ENCODE results near the gene C19orf73.

DNA sequence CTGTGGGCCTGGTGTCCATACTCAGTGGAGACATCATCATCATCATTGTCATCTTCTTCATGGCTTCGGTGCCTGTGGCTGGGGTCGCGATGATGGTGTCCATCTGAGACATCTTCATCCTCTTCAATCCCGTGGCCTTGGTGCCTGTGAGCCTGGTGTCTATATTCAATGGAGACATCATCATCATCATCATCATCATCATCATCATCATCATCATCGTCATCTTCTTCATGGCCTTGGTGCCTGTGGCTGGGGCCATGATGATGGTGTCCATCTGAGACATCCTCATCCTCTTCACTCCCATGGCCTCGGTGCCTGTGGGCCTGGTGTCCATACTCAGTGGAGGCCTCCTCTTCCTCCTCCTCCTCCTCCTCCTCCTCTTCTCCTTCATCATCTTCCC, 35.3 kb upstream of the C19orf73 start:
- TF ChIP-seq CTCF (IDR thresholded peaks at IDR 0.05) (no peak), POLR2A (IDR thresholded peaks at IDR 0.05; ENCODE audit: low read depth) (no peak)

Measured in esophagus muscularis mucosa (tissue), 3 donors.